Measurements from ENCODE around the gene TAAR6.
"Not testable (repeated sequence)": the region's sequence is repeated elsewhere in the genome, so short reads cannot be mapped to it uniquely, and the experiment has no call there.

TAAR6 gene

GRCh38 chr6:132590362-132590761, 20.2 kb downstream of the TAAR6 start:
- DNase-seq, result no peak

- no peak for DNase-seq
Measured at GRCh38 chr6:132592855-132593254, 22.7 kb downstream of the TAAR6 start.

- no peak for DNase-seq
Measured at GRCh38 chr6:132596201-132596600, 26.1 kb downstream of the TAAR6 start.

- DNase-seq, result no peak
Measured at GRCh38 chr6:132598473-132598872, 28.4 kb downstream of the TAAR6 start.

- DNase-seq, result not testable (repeated sequence)
Measured at GRCh38 chr6:132600900-132601299, 30.8 kb downstream of the TAAR6 start.

- DNase-seq, result no peak
Measured at GRCh38 chr6:132604635-132605152, 34.6 kb downstream of the TAAR6 start.

GRCh38 chr6:132607544-132608233, 37.6 kb downstream of the TAAR6 start:
- no peak for DNase-seq

- no peak for DNase-seq
Measured at GRCh38 chr6:132611616-132612015, 41.5 kb downstream of the TAAR6 start.

GRCh38 chr6:132612449-132613108, 42.5 kb downstream of the TAAR6 start:
- no peak for DNase-seq

GRCh38 chr6:132614554-132614953, 44.4 kb downstream of the TAAR6 start:
- no peak for DNase-seq

GRCh38 chr6:132616677-132617076, 46.6 kb downstream of the TAAR6 start:
- DNase-seq, result no peak
